Esophagus muscularis mucosa (tissue), 4 donors: ENCODE measurements around the gene AKT3. TPM values are rescaled to one million over a fixed set of nuclear protein-coding genes. Genes with fewer than 3 reads are reported as not detected.

Experiments
- DNase-seq: peaks from one replicate; pipeline ENCODE4 v3.0.0-alpha.2; 2017; ENCODE audit errors: extremely low spot score
- H3K27ac ChIP-seq, 4 donors: fragments of 200-600 bp; sonication (generic); replicated peaks in 1 of 4; 1 replicate in 3 of 4; 2 replicates in 1 of 4; pipeline ENCODE4 v1.5.1; 2016 to 2019; ENCODE audit warnings: mild to moderate bottlenecking in 1 of 4
- H3K27me3 ChIP-seq, 4 donors: fragments of 200-600 bp; sonication (generic); one replicate each; pipeline versions ENCODE4 v1.5.1 to v1.6.0; 2016 to 2019
- H3K36me3 ChIP-seq, 4 donors: fragments of 200-600 bp; sonication (generic); one replicate each; pipeline ENCODE4 v1.5.1; 2016 to 2019
- H3K4me1 ChIP-seq, 4 donors: fragments of 200-600 bp; sonication (generic); one replicate each; pipeline ENCODE4 v1.5.1; 2016 to 2019
- H3K4me3 ChIP-seq, 4 donors: fragments of 200-600 bp; sonication (generic); 1 replicate in 2 of 4; 2 replicates in 2 of 4; pipeline ENCODE4 v1.5.1; 2016 to 2019; ENCODE audit warnings: mild to moderate bottlenecking in 4 of 4, moderate library complexity in 1 of 4
- H3K9me3 ChIP-seq, 4 donors: fragments of 200-600 bp; sonication (generic); 1 replicate in 3 of 4; 2 replicates in 1 of 4; pipeline ENCODE4 v1.5.1; 2016 to 2019
- CTCF ChIP-seq, 3 experiments: fragments of 200-600 bp in 2 of 3; fragments of 450-650 bp in 1 of 3; sonication (generic) in 2 of 3; IDR thresholded peaks; one replicate each; pipeline ENCODE4 v1.5.1; 2017 to 2019; ENCODE audit warnings: antibody characterized with exemption in 3 of 3, mild to moderate bottlenecking in 2 of 3, moderate library complexity in 1 of 3
- EP300 ChIP-seq: sonication (generic); formaldehyde crosslinking; IDR thresholded peaks from one replicate; pipeline ENCODE4 v1.6.1; 2017; ENCODE audit warnings: antibody characterized with exemption
- POLR2A ChIP-seq: fragments of 450-650 bp; IDR thresholded peaks from one replicate; pipeline ENCODE4 v1.6.1; 2017; ENCODE audit warnings: antibody characterized with exemption, moderate library complexity, mild to moderate bottlenecking, low read depth
- POLR2AphosphoS5 ChIP-seq, 2 donors: sonication (generic); formaldehyde crosslinking; IDR thresholded peaks; one replicate each; pipeline ENCODE4 v1.6.1; 2017; ENCODE audit warnings: antibody characterized with exemption in 2 of 2
- WGBS: methylation state at CpG from one replicate; pipeline ENCODE4 v1.1.5; 2018; 5-methylcytosine and 5-hydroxymethylcytosine counted together
- intact Hi-C: fragments of 100-400 bp; cut with DNase I; formaldehyde crosslinking; loops from one replicate; pipeline ENCODE4 v1.15.1; 2023
- total RNA-seq, 4 donors: library from RNA; depleted of rRNA; stranded (reverse); fragments of >200 nt; gene quantifications; one replicate each; pipeline versions ENCODE4 v1.1.0 to v1.2.1, GENCODE V29; 2016

AKT3 gene
- total RNA-seq, 4 donors from 2014 or later: 63.9 to 104 (median 74.2) TPM

- 94% methylated on average over 13 of the region's 15 CpGs for WGBS
- Histone ChIP-seq H3K27me3 (no peaks in the 10 kb centered on the region), H3K4me1 (peaks cover 7 to 47% (median 39%) of the 10 kb centered on the region in 4 donors), H3K9me3 (no peaks in the 10 kb centered on the region), H3K27ac (no peak overlapping the region), H3K4me3 (peak overlapping the region in 1 of 4 donors; percentile 27), H3K36me3 (peaks cover 0 to 16% (median 2%) of the 10 kb centered on the region in 4 donors)
- intact Hi-C loops: no loop called here
- no peak for DNase-seq
- TF ChIP-seq EP300: no peak
- TF ChIP-seq POLR2AphosphoS5 (IDR thresholded peaks at IDR 0.05): no peak
- no peak for TF ChIP-seq CTCF (IDR thresholded peaks at IDR 0.05)
- no peak for TF ChIP-seq POLR2A
These were observed 362.9 kb downstream of the AKT3 start for GRCh38 chr1:243487036-243487648.

- Histone ChIP-seq H3K27me3 (no peaks in the 10 kb centered on the region), H3K4me1 (peaks cover 7 to 22% (median 17%) of the 10 kb centered on the region in 4 donors), H3K4me3 (no peak overlapping the region), H3K36me3 (peaks cover 0 to 2% (median 0%) of the 10 kb centered on the region in 4 donors), H3K9me3 (no peaks in the 10 kb centered on the region), H3K27ac (no peak overlapping the region)
- DNase-seq: no peak
- WGBS: 92% methylated on average over 16 of the region's 16 CpGs
- no peak for TF ChIP-seq POLR2A
- TF ChIP-seq EP300: no peak
- TF ChIP-seq CTCF (IDR thresholded peaks at IDR 0.05): no peak
- TF ChIP-seq POLR2AphosphoS5 (IDR thresholded peaks at IDR 0.05): no peak
- intact Hi-C loops: no loop called here
These were observed 366.1 kb downstream of the AKT3 start for GRCh38 chr1:243483952-243484351.

GRCh38 chr1:243483071-243483771 lies 366.8 kb downstream of the AKT3 start:
- H3K4me3 ChIP-seq: peak overlapping the region; percentile 53 to 58 (median 57)
- H3K4me1 ChIP-seq: peaks cover 7 to 22% (median 17%) of the 10 kb centered on the region in 4 donors
- H3K9me3 ChIP-seq: no peaks in the 10 kb centered on the region
- WGBS: 23% methylated on average over 29 of the region's 60 CpGs
- intact Hi-C loops: no loop called here
- no peaks in the 10 kb centered on the region for H3K27me3 ChIP-seq
- TF ChIP-seq CTCF (IDR thresholded peaks at IDR 0.05) (peak; percentile 35 to 49 (median 41)), POLR2AphosphoS5 (IDR thresholded peaks at IDR 0.05) (no peak), POLR2A (no peak)
- peak overlapping the region in 2 of 4 donors; percentile 17 to 39 for H3K27ac ChIP-seq
- no peak for DNase-seq
- no peaks in the 10 kb centered on the region for H3K36me3 ChIP-seq

- Histone ChIP-seq H3K36me3 (no peaks in the 10 kb centered on the region), H3K27me3 (no peaks in the 10 kb centered on the region), H3K4me1 (peaks cover 7 to 22% (median 17%) of the 10 kb centered on the region in 4 donors), H3K4me3 (peak overlapping the region; percentile 53 to 58 (median 57)), H3K9me3 (no peaks in the 10 kb centered on the region), H3K27ac (peak overlapping the region in 1 of 4 donors; percentile 39)
- 44% methylated on average over 19 of the region's 25 CpGs for WGBS
- intact Hi-C loops: no loop called here
- TF ChIP-seq CTCF (IDR thresholded peaks at IDR 0.05): no peak
- no peak for TF ChIP-seq POLR2AphosphoS5 (IDR thresholded peaks at IDR 0.05)
- no peak for DNase-seq
These were observed 367.7 kb downstream of the AKT3 start for GRCh38 chr1:243482141-243483022.
